IPS-18c (cell line): ENCODE results near the gene CRADD.
"Not testable (repeated sequence)": the region's sequence is repeated elsewhere in the genome, so short reads cannot be mapped to it uniquely, and the experiment has no call there.

Experiments
- H3K4me3 ChIP-seq: 2 replicates; pipeline ENCODE4 v1.7.0; 2013; ENCODE audit warnings: low read depth, mild to moderate bottlenecking, low read length, moderate library complexity; ENCODE audit not compliant: insufficient read depth
- H3K9me3 ChIP-seq: one replicate; pipeline ENCODE4 v1.6.1; 2013; ENCODE audit warnings: mild to moderate bottlenecking, low read length, moderate library complexity; ENCODE audit not compliant: control insufficient read depth, insufficient read depth

The CRADD gene

GRCh38 chr12:93781961-93782360 is 104.8 kb downstream of the CRADD start:
- H3K9me3 ChIP-seq, H3K4me3 ChIP-seq: not testable (repeated sequence)

GRCh38 chr12:93782853-93783252 is 105.7 kb downstream of the CRADD start:
- no peaks in the 10 kb centered on the region for H3K9me3 ChIP-seq
- no peak overlapping the region for H3K4me3 ChIP-seq

GRCh38 chr12:93783832-93784231 is 106.7 kb downstream of the CRADD start:
- Histone ChIP-seq H3K9me3 (no peaks in the 10 kb centered on the region), H3K4me3 (no peak overlapping the region)

GRCh38 chr12:93784339-93785086 is 107.3 kb downstream of the CRADD start:
- no peak overlapping the region for H3K4me3 ChIP-seq

GRCh38 chr12:93785249-93786010 is 108.3 kb downstream of the CRADD start:
- H3K4me3 ChIP-seq: no peak overlapping the region

More at GRCh38 chr12:93784339-93785086, 107.3 kb downstream of the CRADD start:
- no peaks in the 10 kb centered on the region for H3K9me3 ChIP-seq

GRCh38 chr12:93786656-93787397 is 109.7 kb downstream of the CRADD start:
- no peak overlapping the region for H3K4me3 ChIP-seq

More at GRCh38 chr12:93785249-93786010, 108.3 kb downstream of the CRADD start:
- no peaks in the 10 kb centered on the region for H3K9me3 ChIP-seq

GRCh38 chr12:93788853-93789252 is 111.7 kb downstream of the CRADD start:
- no peak overlapping the region for H3K4me3 ChIP-seq
- no peaks in the 10 kb centered on the region for H3K9me3 ChIP-seq

More at GRCh38 chr12:93786656-93787397, 109.7 kb downstream of the CRADD start:
- no peaks in the 10 kb centered on the region for H3K9me3 ChIP-seq

GRCh38 chr12:93789767-93790166 is 112.6 kb downstream of the CRADD start:
- H3K4me3 ChIP-seq: no peak overlapping the region
- H3K9me3 ChIP-seq: no peaks in the 10 kb centered on the region

GRCh38 chr12:93790472-93791152 is 113.4 kb downstream of the CRADD start:
- H3K9me3 ChIP-seq: no peaks in the 10 kb centered on the region
- no peak overlapping the region for H3K4me3 ChIP-seq

- Histone ChIP-seq H3K4me3 (no peak overlapping the region), H3K9me3 (no peaks in the 10 kb centered on the region)
Measured at GRCh38 chr12:93793007-93793406, 115.8 kb downstream of the CRADD start.

- no peaks in the 10 kb centered on the region for H3K9me3 ChIP-seq
Measured at GRCh38 chr12:93793983-93794382, 116.8 kb downstream of the CRADD start.

GRCh38 chr12:93794738-93795137 is 117.6 kb downstream of the CRADD start:
- no peak overlapping the region for H3K4me3 ChIP-seq
- H3K9me3 ChIP-seq: no peaks in the 10 kb centered on the region

More at GRCh38 chr12:93793983-93794382, 116.8 kb downstream of the CRADD start:
- no peak overlapping the region for H3K4me3 ChIP-seq

GRCh38 chr12:93795352-93795751 is 118.2 kb downstream of the CRADD start:
- Histone ChIP-seq H3K4me3 (no peak overlapping the region), H3K9me3 (no peaks in the 10 kb centered on the region)

- Histone ChIP-seq H3K4me3 (no peak overlapping the region), H3K9me3 (no peaks in the 10 kb centered on the region)
Measured at GRCh38 chr12:93796729-93797128, 119.6 kb downstream of the CRADD start.

GRCh38 chr12:93798279-93799151 is 121.3 kb downstream of the CRADD start:
- no peak overlapping the region for H3K4me3 ChIP-seq
- H3K9me3 ChIP-seq: no peaks in the 10 kb centered on the region

GRCh38 chr12:93801666-93802065 is 124.5 kb downstream of the CRADD start:
- not testable (repeated sequence) for H3K4me3 ChIP-seq, H3K9me3 ChIP-seq
